ENCODE measurements around the gene LENG8. TPM values are rescaled to one million over a fixed set of nuclear protein-coding genes. Genes with fewer than 3 reads are reported as not detected.
A peak's percentile ranks its signal among the peaks of the same experiment; 100 is the strongest.

The LENG8 gene
- total RNA-seq, 1 experiment from 2014 or later: 55.5 TPM

GRCh38 chr19:54469496-54469934 lies 20.5 kb downstream of the LENG8 start:
- no peak for DNase-seq
- Histone ChIP-seq H4K20me1 (ENCODE audit: low read length) (no peaks in the 10 kb centered on the region), H3K4me1 (ENCODE audit: insufficient read depth, low read length) (peaks cover 15% of the 10 kb centered on the region; the same call in 1 of the 2 replicates), H3K9ac (ENCODE audit: low read length) (no peak overlapping the region), H3F3A (ENCODE audit: low read length, unreplicated experiment) (no peaks in the 10 kb centered on the region), H3K79me2 (ENCODE audit: low read length) (no peaks in the 10 kb centered on the region), H3K9me3 (ENCODE audit: low read length) (no peaks in the 10 kb centered on the region), H3K9me2 (replicated peaks; ENCODE audit: low read length) (no peaks in the 10 kb centered on the region), H3K4me3 (ENCODE audit: low read length) (no peak overlapping the region), H2AFZ (ENCODE audit: low read length) (no peak overlapping the region), H3K4me2 (ENCODE audit: low read length) (no peak overlapping the region), H3K27ac (ENCODE audit: low read length) (no peak overlapping the region), H3K27me3 (ENCODE audit: low read length) (peaks cover 24% of the 10 kb centered on the region), H3K36me3 (ENCODE audit: low read depth, low read length) (no peaks in the 10 kb centered on the region)
- intact Hi-C loops (cut with micrococcal nuclease): no loop called here
- BruUV-seq (replicated peaks): no TSS peak
- TF ChIP-seq EZH2phosphoT487 (IDR thresholded peaks at IDR 0.05; ENCODE audit: borderline replicate concordance, low read length) (no peak), EZH2 (IDR thresholded peaks at IDR 0.05; ENCODE audit: low read length, unreplicated experiment) (no peak)
- TF ChIP-seq, protein P1, sequence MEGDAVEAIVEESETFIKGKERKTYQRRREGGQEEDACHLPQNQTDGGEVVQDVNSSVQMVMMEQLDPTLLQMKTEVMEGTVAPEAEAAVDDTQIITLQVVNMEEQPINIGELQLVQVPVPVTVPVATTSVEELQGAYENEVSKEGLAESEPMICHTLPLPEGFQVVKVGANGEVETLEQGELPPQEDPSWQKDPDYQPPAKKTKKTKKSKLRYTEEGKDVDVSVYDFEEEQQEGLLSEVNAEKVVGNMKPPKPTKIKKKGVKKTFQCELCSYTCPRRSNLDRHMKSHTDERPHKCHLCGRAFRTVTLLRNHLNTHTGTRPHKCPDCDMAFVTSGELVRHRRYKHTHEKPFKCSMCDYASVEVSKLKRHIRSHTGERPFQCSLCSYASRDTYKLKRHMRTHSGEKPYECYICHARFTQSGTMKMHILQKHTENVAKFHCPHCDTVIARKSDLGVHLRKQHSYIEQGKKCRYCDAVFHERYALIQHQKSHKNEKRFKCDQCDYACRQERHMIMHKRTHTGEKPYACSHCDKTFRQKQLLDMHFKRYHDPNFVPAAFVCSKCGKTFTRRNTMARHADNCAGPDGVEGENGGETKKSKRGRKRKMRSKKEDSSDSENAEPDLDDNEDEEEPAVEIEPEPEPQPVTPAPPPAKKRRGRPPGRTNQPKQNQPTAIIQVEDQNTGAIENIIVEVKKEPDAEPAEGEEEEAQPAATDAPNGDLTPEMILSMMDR (conservative IDR thresholded peaks at IDR 0.05; ENCODE audit: low read depth, low read length): no peak
- ChIA-PET POLR2A (ENCODE audit: unreplicated experiment) (no interaction called here), CTCF (no interaction called here)
- no peak for ATAC-seq

- Histone ChIP-seq H4K20me1 (ENCODE audit: low read length) (no peaks in the 10 kb centered on the region), H3K79me2 (ENCODE audit: low read length) (no peaks in the 10 kb centered on the region), H3K27ac (ENCODE audit: low read length) (no peak overlapping the region), H3K9me3 (ENCODE audit: low read length) (no peaks in the 10 kb centered on the region), H3K9ac (ENCODE audit: low read length) (no peak overlapping the region), H3K4me2 (ENCODE audit: low read length) (peak overlapping the region; percentile 64), H3K36me3 (ENCODE audit: low read depth, low read length) (no peaks in the 10 kb centered on the region), H3K4me1 (ENCODE audit: insufficient read depth, low read length) (peaks cover 13% of the 10 kb centered on the region; the same call in 1 of the 2 replicates), H3F3A (ENCODE audit: low read length, unreplicated experiment) (no peaks in the 10 kb centered on the region), H3K9me2 (replicated peaks; ENCODE audit: low read length) (no peaks in the 10 kb centered on the region), H2AFZ (ENCODE audit: low read length) (peak overlapping the region; percentile 54; the same call in 1 of the 2 replicates), H3K27me3 (ENCODE audit: low read length) (peaks cover 24% of the 10 kb centered on the region), H3K4me3 (ENCODE audit: low read length) (peak overlapping the region; percentile 52)
- ChIA-PET CTCF (no interaction called here), POLR2A (ENCODE audit: unreplicated experiment) (no interaction called here)
- intact Hi-C loops (cut with micrococcal nuclease): no loop called here
- DNase-seq (no peak), ATAC-seq (no peak; the same call in 1 of the 2 replicates)
- TF ChIP-seq EZH2 (IDR thresholded peaks at IDR 0.05; ENCODE audit: low read length, unreplicated experiment) (no peak), EZH2phosphoT487 (IDR thresholded peaks at IDR 0.05; ENCODE audit: borderline replicate concordance, low read length) (no peak)
- TF ChIP-seq, protein P1 (conservative IDR thresholded peaks at IDR 0.05; ENCODE audit: low read depth, low read length): no peak
- no TSS peak for BruUV-seq (replicated peaks)
Measured at GRCh38 chr19:54470276-54470887, 21.4 kb downstream of the LENG8 start.

All from PC-3 (cell line).